H1 (cell line): ENCODE measurements around the gene PPP1R15B. TPM values are rescaled to one million over a fixed set of nuclear protein-coding genes. Genes with fewer than 3 reads are reported as not detected.

Experiments
- CTCF ChIA-PET: fragments of 300-600 bp; sonication (Branson Sonifier 250); formaldehyde crosslinking; loops from one replicate; lab custom pipeline; 2021; ENCODE audit not compliant: partially characterized antibody; lab: Charles Lee
- POLR2A ChIA-PET: fragments of 300-600 bp; sonication (Branson Sonifier 250); formaldehyde crosslinking; loops from one replicate; lab custom pipeline; 2021; ENCODE audit warnings: inconsistent platforms; ENCODE audit not compliant: partially characterized antibody; lab: Charles Lee
- DNase-seq, 2 experiments: peaks; one replicate each; pipeline versions ENCODE4 v3.0.0 to v3.0.0-alpha.2; 2010 to 2022; ENCODE audit warnings: low spot score in 2 of 2, low read depth in 1 of 2, mixed read lengths in 1 of 2
- FAIRE-seq: peaks from 2 replicates; lab custom pipeline; 2011; peaks lifted over from hg19 to GRCh38; lab: Jason Lieb, UNC
- H2AFZ ChIP-seq: 2 replicates; pipeline ENCODE4 v1.8.1; 2012; ENCODE audit warnings: low read length, inconsistent platforms
- H2AK5ac ChIP-seq: 2 replicates; pipeline ENCODE4 v1.6.1; 2013; ENCODE audit warnings: low read depth, low read length
- H2BK120ac ChIP-seq: replicated peaks from 2 replicates; pipeline ENCODE3; 2013; ENCODE audit warnings: low read depth, low read length, inconsistent platforms
- H2BK12ac ChIP-seq: 2 replicates; pipeline ENCODE4 v1.6.1; 2013; ENCODE audit warnings: low read depth, low read length
- H2BK15ac ChIP-seq: 2 replicates; pipeline ENCODE4 v1.6.1; 2013; ENCODE audit warnings: low read length
- H2BK20ac ChIP-seq: 2 replicates; pipeline ENCODE4 v1.6.1; 2013; ENCODE audit warnings: low read length
- H2BK5ac ChIP-seq: 2 replicates; pipeline ENCODE4 v1.6.1; 2013; ENCODE audit warnings: low read depth, low read length
- H3K14ac ChIP-seq: 2 replicates; pipeline ENCODE4 v1.6.1; 2013; ENCODE audit warnings: inconsistent platforms; ENCODE audit not compliant: insufficient read length
- H3K18ac ChIP-seq: 2 replicates; pipeline ENCODE4 v1.6.1; 2013; ENCODE audit warnings: low read length; ENCODE audit errors: extremely low read depth
- H3K23ac ChIP-seq: 2 replicates; pipeline ENCODE4 v1.6.1; 2013; ENCODE audit warnings: inconsistent platforms; ENCODE audit not compliant: insufficient read length
- H3K23me2 ChIP-seq: 2 replicates; pipeline ENCODE4 v1.6.1; 2013; ENCODE audit warnings: low read depth, low read length
- H3K27ac ChIP-seq: 2 replicates; pipeline ENCODE4 v1.6.1; 2011; ENCODE audit warnings: low read depth, low read length, inconsistent platforms
- H3K27me3 ChIP-seq, 4 experiments: replicated peaks in 1 of 4; 1 replicate in 1 of 4; 2 replicates in 3 of 4; pipeline versions ENCODE4 v1.6.1 to v1.8.1; 2011 to 2013; ENCODE audit warnings: low read length in 3 of 4, mild to moderate bottlenecking in 3 of 4, inconsistent platforms in 2 of 4, mixed read lengths in 2 of 4, moderate library complexity in 1 of 4; ENCODE audit not compliant: control insufficient read depth in 3 of 4, insufficient read depth in 3 of 4; ENCODE audit errors: extremely low read depth in 1 of 4
- H3K36me3 ChIP-seq, 4 experiments: 2 replicates each; pipeline versions ENCODE4 v1.6.1 to v1.8.1; 2011 to 2013; ENCODE audit warnings: mild to moderate bottlenecking in 4 of 4, low read length in 3 of 4, moderate library complexity in 2 of 4, control low read depth in 1 of 4, inconsistent platforms in 1 of 4; ENCODE audit not compliant: insufficient read depth in 4 of 4, control insufficient read depth in 2 of 4
- H3K4ac ChIP-seq: replicated peaks from 2 replicates; pipeline ENCODE3; 2013; ENCODE audit warnings: low read length, low read depth, mixed read lengths, inconsistent platforms; ENCODE audit not compliant: insufficient read length
- H3K4me1 ChIP-seq, 4 experiments: replicated peaks in 1 of 4; 1 replicate in 1 of 4; 2 replicates in 3 of 4; pipeline versions ENCODE4 v1.6.1 to v1.8.1; 2011 to 2013; ENCODE audit warnings: low read length in 3 of 4, inconsistent platforms in 2 of 4, mixed read lengths in 1 of 4; ENCODE audit not compliant: insufficient read depth in 4 of 4, control insufficient read depth in 3 of 4
- H3K4me2 ChIP-seq, 2 experiments: 2 replicates each; pipeline versions ENCODE4 v1.6.1 to v1.8.1; 2011 to 2013; ENCODE audit warnings: low read depth in 2 of 2, low read length in 2 of 2, control low read depth in 1 of 2, inconsistent platforms in 1 of 2, mild to moderate bottlenecking in 1 of 2; ENCODE audit not compliant: insufficient read depth in 1 of 2
- H3K4me3 ChIP-seq, 4 experiments: fragments of 200-600, 300-600 bp in 1 of 4; sonication (generic), shearing (Covaris generic), sonication (Bioruptor Twin) in 1 of 4; 2 replicates each; pipeline versions ENCODE4 v1.5.1 to v1.8.1; 2011 to 2016; ENCODE audit warnings: low read length in 4 of 4, low read depth in 3 of 4, control low read depth in 2 of 4, inconsistent platforms in 2 of 4, mild to moderate bottlenecking in 2 of 4, mixed read lengths in 1 of 4, moderate library complexity in 1 of 4; ENCODE audit not compliant: insufficient read depth in 2 of 4; ENCODE audit errors: extremely low read depth in 1 of 4
- H3K56ac ChIP-seq: replicated peaks from 2 replicates; pipeline ENCODE3; 2013; ENCODE audit warnings: low read depth, mild to moderate bottlenecking, mixed read lengths, low read length, inconsistent platforms; ENCODE audit not compliant: insufficient read length
- H3K79me1 ChIP-seq: 2 replicates; pipeline ENCODE4 v1.6.1; 2013; ENCODE audit warnings: low read depth, low read length, control low read depth
- H3K79me2 ChIP-seq, 2 experiments: 2 replicates each; pipeline versions ENCODE4 v1.6.1 to v1.8.1; 2012 to 2013; ENCODE audit warnings: low read length in 2 of 2, mild to moderate bottlenecking in 2 of 2, inconsistent platforms in 1 of 2; ENCODE audit not compliant: insufficient read depth in 2 of 2, control insufficient read depth in 1 of 2
- H3K9ac ChIP-seq, 4 experiments: replicated peaks in 1 of 4; 1 replicate in 1 of 4; 2 replicates in 3 of 4; pipeline versions ENCODE4 v1.6.1 to v1.8.1; 2011 to 2013; ENCODE audit warnings: low read depth in 3 of 4, low read length in 3 of 4, control low read depth in 2 of 4, mild to moderate bottlenecking in 2 of 4, moderate library complexity in 2 of 4, inconsistent platforms in 1 of 4; ENCODE audit errors: extremely low read depth in 1 of 4
- H3K9me3 ChIP-seq, 2 experiments: 2 replicates each; pipeline versions ENCODE4 v1.6.1 to v1.8.1; 2012 to 2013; ENCODE audit warnings: mild to moderate bottlenecking in 2 of 2, moderate library complexity in 2 of 2, control low read depth in 1 of 2, inconsistent platforms in 1 of 2, low read depth in 1 of 2, low read length in 1 of 2, mixed read lengths in 1 of 2; ENCODE audit not compliant: insufficient read depth in 2 of 2
- H4K20me1 ChIP-seq, 2 experiments: replicated peaks in 1 of 2; 2 replicates each; pipeline versions ENCODE3 to v1.8.1; 2011 to 2013; ENCODE audit warnings: inconsistent platforms in 2 of 2, low read length in 2 of 2, mild to moderate bottlenecking in 1 of 2; ENCODE audit not compliant: insufficient read depth in 2 of 2, control insufficient read depth in 1 of 2
- H4K5ac ChIP-seq: 2 replicates; pipeline ENCODE4 v1.6.1; 2013; ENCODE audit warnings: low read length, low read depth, mixed read lengths, inconsistent platforms; ENCODE audit not compliant: insufficient read length
- H4K8ac ChIP-seq: 2 replicates; pipeline ENCODE4 v1.8.0; 2013; ENCODE audit warnings: mild to moderate bottlenecking, moderate library complexity, low read length, inconsistent platforms; ENCODE audit not compliant: insufficient read depth; ENCODE audit errors: extremely low read depth
- H4K91ac ChIP-seq: replicated peaks from 2 replicates; pipeline ENCODE3; 2013; ENCODE audit warnings: low read length, mixed read lengths, inconsistent platforms; ENCODE audit not compliant: insufficient read length
- CBX5 ChIP-seq: fragments of 300-800, 300-1000 bp; sonication (generic); IDR thresholded peaks from 2 replicates; pipeline ENCODE4 v1.7.1; 2016; ENCODE audit warnings: antibody characterized with exemption, low read length, low read depth
- CTBP2 ChIP-seq: IDR thresholded peaks from 2 replicates; pipeline ENCODE4 v1.7.0; 2011; ENCODE audit warnings: borderline replicate concordance, mild to moderate bottlenecking, moderate library complexity, mixed read lengths, low read length; ENCODE audit not compliant: insufficient read depth, insufficient read length
- FOSL1 ChIP-seq: IDR thresholded peaks from 2 replicates; pipeline ENCODE4 v1.6.1; 2011; ENCODE audit warnings: mild to moderate bottlenecking, low read depth, low read length, moderate library complexity; ENCODE audit not compliant: insufficient read depth
- GTF2F1 ChIP-seq: IDR thresholded peaks from 2 replicates; pipeline ENCODE4 v1.6.1; 2012; ENCODE audit warnings: low read depth, low read length, improper control_type of control experiment, borderline replicate concordance
- MAX ChIP-seq: IDR thresholded peaks from 2 replicates; pipeline ENCODE4 v1.6.1; 2012; ENCODE audit warnings: inconsistent platforms
- RFX5 ChIP-seq: IDR thresholded peaks from 2 replicates; pipeline ENCODE4 v1.6.1; 2011; ENCODE audit warnings: low read depth, low read length, improper control_type of control experiment, borderline replicate concordance
- WGBS, 2 experiments: shearing (Covaris generic) in 1 of 2; methylation state at CpG; one replicate each; pipeline versions ENCODE4 v1.1.6 to v1.1.7; 2013 to 2015; ENCODE audit warnings: low lambda C conversion rate in 2 of 2, mixed read lengths in 2 of 2, inconsistent platforms in 1 of 2, low coverage in 1 of 2, missing lambda C conversion rate in 1 of 2; ENCODE audit not compliant: insufficient replicate concordance in 2 of 2, insufficient coverage in 1 of 2, insufficient read length in 1 of 2; ENCODE audit errors: extremely low coverage in 1 of 2, missing lambda C conversion rate in 1 of 2; 5-methylcytosine and 5-hydroxymethylcytosine counted together
- polyA plus RNA-seq, 7 experiments: library from polyadenylated mRNA; depleted of rRNA in 3 of 7; stranded (reverse) in 5 of 7; unstranded in 2 of 7; fragments of >200 nt in 5 of 7; fragments of 200-250 nt in 2 of 7; gene quantifications; 1 replicate in 5 of 7; 2 replicates in 1 of 7; 4 replicates in 1 of 7; pipeline versions ENCODE4 v1.2.1 to v1.2.3, GENCODE V29; 2011 to 2013; ENCODE audit warnings: missing spikeins in 2 of 7, mixed read lengths in 2 of 7
- total RNA-seq: library from RNA; stranded (reverse); fragmentation: NEBNext Ultra II Directional; extraction: Animal tissue kit (Norgen Biotek cat#: 25700); gene quantifications from 2 replicates; pipeline ENCODE4 v1.2.1, GENCODE V29; 2021

The PPP1R15B gene
- total and polyA plus RNA-seq, 2 of the 8 experiments (the other 6 are each of a cell fraction or from before 2014, with no cell fraction given) = 14.4 to 72.2 TPM

DNA sequence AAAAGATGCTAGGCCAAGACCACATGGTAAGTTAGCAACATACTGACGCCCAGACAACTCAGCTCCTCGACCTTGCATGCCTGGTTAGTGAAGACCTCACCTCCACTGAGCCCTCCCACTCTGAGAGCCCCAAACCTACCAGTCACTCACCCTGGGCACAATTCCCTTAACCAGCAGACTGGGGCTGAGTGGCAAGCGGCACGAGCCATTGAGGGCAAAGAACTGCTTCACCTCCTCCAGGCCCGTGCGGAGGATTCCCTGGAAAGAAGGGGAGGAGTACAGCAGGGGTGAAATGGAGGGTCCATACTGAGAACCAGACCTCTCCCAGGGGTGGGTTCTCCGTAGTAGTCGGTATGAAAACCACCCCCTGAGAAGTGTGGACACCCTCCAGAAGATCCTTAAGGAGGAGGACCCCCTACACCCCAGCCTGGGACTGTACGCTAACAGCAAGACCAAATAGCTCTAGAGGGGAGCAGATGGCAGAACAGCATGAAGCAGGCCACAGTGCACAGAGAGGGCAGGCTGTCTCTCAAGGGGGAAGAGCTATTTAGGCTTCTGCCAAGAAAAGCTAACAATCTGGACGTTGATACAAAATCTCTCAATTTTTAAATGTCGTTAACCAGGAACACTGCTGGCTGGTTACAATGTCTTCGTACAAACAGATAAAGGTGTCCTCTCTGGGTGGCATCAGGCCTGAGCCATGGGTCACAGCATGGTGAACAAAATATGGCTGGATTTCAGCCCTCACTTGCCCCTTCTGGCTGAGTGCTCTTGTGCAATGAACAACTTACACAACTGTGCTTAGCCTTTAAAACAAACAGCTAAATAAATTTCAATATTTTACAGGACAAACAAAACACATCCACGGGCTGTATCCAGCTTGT is 31.0 kb upstream of the PPP1R15B start:
- Histone ChIP-seq H3K9me3 (no peaks in the 10 kb centered on the region), H3K23ac (no peak overlapping the region), H4K20me1 (peaks cover 2 to 3% of the 10 kb centered on the region in 2 experiments), H4K8ac (no peak overlapping the region), H3K4me3 (no peak overlapping the region), H3K4ac (no peak overlapping the region), H3K27ac (no peak overlapping the region), H3K4me2 (no peak overlapping the region), H4K5ac (no peak overlapping the region), H2AK5ac (no peak overlapping the region), H3K36me3 (peaks cover 4 to 24% (median 13%) of the 10 kb centered on the region in 4 experiments; a peak in 7 of 8 replicates), H2AFZ (no peak overlapping the region), H3K79me1 (no peaks in the 10 kb centered on the region; the same call in 1 of the 2 replicates), H2BK12ac (no peak overlapping the region), H3K27me3 (no peaks in the 10 kb centered on the region), H3K14ac (no peak overlapping the region), H2BK5ac (no peak overlapping the region), H3K4me1 (peaks cover 0 to 6% (median 4%) of the 10 kb centered on the region in 4 experiments; a peak in 6 of 7 replicates), H3K56ac (no peak overlapping the region), H2BK15ac (no peak overlapping the region), H2BK120ac (no peak overlapping the region), H3K9ac (no peak overlapping the region), H2BK20ac (no peak overlapping the region), H4K91ac (no peak overlapping the region), H3K18ac (no peak overlapping the region), H3K23me2 (no peaks in the 10 kb centered on the region), H3K79me2 (no peaks in the 10 kb centered on the region)
- ChIA-PET POLR2A (interaction anchor here (1.2 kb wide), 1 partner anchor 55 kb away, joined by 3 read pairs; no protein-coding TSS in a partner anchor), CTCF (interaction anchor here (0.8 to 47.3 kb wide), 11 partner anchors 10 to 236 kb away, joined by 3 to 2124 read pairs (median 5); partner anchors contain the start of genes MDM4 and PIK3C2B)
- TF ChIP-seq GTF2F1 (no peak), FOSL1 (no peak), RFX5 (no peak), MAX (no peak), CBX5 (no peak), CTBP2 (no peak)
- no peak for FAIRE-seq
- no peak for DNase-seq
- WGBS, 2 experiments = 85% methylated on average over 13 of the region's 13 CpGs; no CpG with 5 or more reads in 1 of the 2 experiments
